Ishikawa (cell line): ENCODE results near the gene VANGL1.

Experiments
- CEBPB ChIP-seq: IDR thresholded peaks from 2 replicates; pipeline ENCODE4 v1.6.1; 2012
- CREB1 ChIP-seq: IDR thresholded peaks from 2 replicates; pipeline ENCODE4 v1.6.1; 2012; ENCODE audit warnings: low read depth
- EGR1 ChIP-seq: IDR thresholded peaks from 2 replicates; pipeline ENCODE4 v1.6.1; 2012
- EP300 ChIP-seq: IDR thresholded peaks from 2 replicates; pipeline ENCODE4 v1.6.1; 2012; ENCODE audit warnings: borderline replicate concordance
- FOXM1 ChIP-seq: IDR thresholded peaks from 2 replicates; pipeline ENCODE4 v1.6.1; 2012; ENCODE audit warnings: low read depth, borderline replicate concordance
- NFIC ChIP-seq: IDR thresholded peaks from 2 replicates; pipeline ENCODE4 v1.6.1; 2012
- RAD21 ChIP-seq: IDR thresholded peaks from 2 replicates; pipeline ENCODE4 v1.6.1; 2012; ENCODE audit warnings: low read depth
- TAF1 ChIP-seq: IDR thresholded peaks from 2 replicates; pipeline ENCODE4 v1.6.1; 2012; ENCODE audit warnings: low read depth, mild to moderate bottlenecking
- TCF12 ChIP-seq: IDR thresholded peaks from 2 replicates; pipeline ENCODE4 v1.6.1; 2012; ENCODE audit warnings: low read depth
- TEAD4 ChIP-seq: IDR thresholded peaks from 2 replicates; pipeline ENCODE4 v1.6.1; 2012
- YY1 ChIP-seq: IDR thresholded peaks from 2 replicates; pipeline ENCODE4 v1.6.1; 2012; ENCODE audit warnings: low read depth
- ZBTB7A ChIP-seq: IDR thresholded peaks from 2 replicates; pipeline ENCODE4 v1.6.1; 2012; ENCODE audit warnings: low read depth
- TF ChIP-seq, protein P1 (sequence below): IDR thresholded peaks from 2 replicates; pipeline ENCODE4 v1.6.1; 2012; ENCODE audit warnings: low read depth, mild to moderate bottlenecking
- TF ChIP-seq, protein P2 (sequence below): IDR thresholded peaks from 2 replicates; pipeline ENCODE4 v1.6.1; 2012
- TF ChIP-seq, protein P3 (sequence below): IDR thresholded peaks from 2 replicates; pipeline ENCODE4 v1.6.1; 2012

Gene VANGL1

GRCh38 chr1:115717541-115717940 is 75.8 kb downstream of the VANGL1 start:
- TF ChIP-seq, protein P1, sequence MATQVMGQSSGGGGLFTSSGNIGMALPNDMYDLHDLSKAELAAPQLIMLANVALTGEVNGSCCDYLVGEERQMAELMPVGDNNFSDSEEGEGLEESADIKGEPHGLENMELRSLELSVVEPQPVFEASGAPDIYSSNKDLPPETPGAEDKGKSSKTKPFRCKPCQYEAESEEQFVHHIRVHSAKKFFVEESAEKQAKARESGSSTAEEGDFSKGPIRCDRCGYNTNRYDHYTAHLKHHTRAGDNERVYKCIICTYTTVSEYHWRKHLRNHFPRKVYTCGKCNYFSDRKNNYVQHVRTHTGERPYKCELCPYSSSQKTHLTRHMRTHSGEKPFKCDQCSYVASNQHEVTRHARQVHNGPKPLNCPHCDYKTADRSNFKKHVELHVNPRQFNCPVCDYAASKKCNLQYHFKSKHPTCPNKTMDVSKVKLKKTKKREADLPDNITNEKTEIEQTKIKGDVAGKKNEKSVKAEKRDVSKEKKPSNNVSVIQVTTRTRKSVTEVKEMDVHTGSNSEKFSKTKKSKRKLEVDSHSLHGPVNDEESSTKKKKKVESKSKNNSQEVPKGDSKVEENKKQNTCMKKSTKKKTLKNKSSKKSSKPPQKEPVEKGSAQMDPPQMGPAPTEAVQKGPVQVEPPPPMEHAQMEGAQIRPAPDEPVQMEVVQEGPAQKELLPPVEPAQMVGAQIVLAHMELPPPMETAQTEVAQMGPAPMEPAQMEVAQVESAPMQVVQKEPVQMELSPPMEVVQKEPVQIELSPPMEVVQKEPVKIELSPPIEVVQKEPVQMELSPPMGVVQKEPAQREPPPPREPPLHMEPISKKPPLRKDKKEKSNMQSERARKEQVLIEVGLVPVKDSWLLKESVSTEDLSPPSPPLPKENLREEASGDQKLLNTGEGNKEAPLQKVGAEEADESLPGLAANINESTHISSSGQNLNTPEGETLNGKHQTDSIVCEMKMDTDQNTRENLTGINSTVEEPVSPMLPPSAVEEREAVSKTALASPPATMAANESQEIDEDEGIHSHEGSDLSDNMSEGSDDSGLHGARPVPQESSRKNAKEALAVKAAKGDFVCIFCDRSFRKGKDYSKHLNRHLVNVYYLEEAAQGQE: no peak
- no peak for TF ChIP-seq TEAD4
- no peak for TF ChIP-seq EGR1
- no peak for TF ChIP-seq FOXM1
- TF ChIP-seq EP300: no peak
- TF ChIP-seq ZBTB7A: no peak
- TF ChIP-seq RAD21: peak; percentile 80
- no peak for TF ChIP-seq TAF1
- TF ChIP-seq, protein P2, sequence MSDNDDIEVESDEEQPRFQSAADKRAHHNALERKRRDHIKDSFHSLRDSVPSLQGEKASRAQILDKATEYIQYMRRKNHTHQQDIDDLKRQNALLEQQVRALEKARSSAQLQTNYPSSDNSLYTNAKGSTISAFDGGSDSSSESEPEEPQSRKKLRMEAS: 0 out of 2 replicates have a peak, but pooled peaks have one; percentile 26
- TF ChIP-seq YY1: no peak

- TF ChIP-seq TCF12 (no peak), CREB1 (no peak), ZBTB7A (no peak), TEAD4 (no peak), EP300 (no peak), FOXM1 (no peak), EGR1 (no peak), TAF1 (no peak), RAD21 (no peak), CEBPB (no peak), YY1 (no peak), NFIC (no peak)
- TF ChIP-seq, protein P2: no peak
- TF ChIP-seq, protein P3, sequence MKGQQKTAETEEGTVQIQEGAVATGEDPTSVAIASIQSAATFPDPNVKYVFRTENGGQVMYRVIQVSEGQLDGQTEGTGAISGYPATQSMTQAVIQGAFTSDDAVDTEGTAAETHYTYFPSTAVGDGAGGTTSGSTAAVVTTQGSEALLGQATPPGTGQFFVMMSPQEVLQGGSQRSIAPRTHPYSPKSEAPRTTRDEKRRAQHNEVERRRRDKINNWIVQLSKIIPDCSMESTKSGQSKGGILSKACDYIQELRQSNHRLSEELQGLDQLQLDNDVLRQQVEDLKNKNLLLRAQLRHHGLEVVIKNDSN: no peak
- TF ChIP-seq, protein P1: no peak
These were observed 76.4 kb downstream of the VANGL1 start for GRCh38 chr1:115718011-115718754.

DNA sequence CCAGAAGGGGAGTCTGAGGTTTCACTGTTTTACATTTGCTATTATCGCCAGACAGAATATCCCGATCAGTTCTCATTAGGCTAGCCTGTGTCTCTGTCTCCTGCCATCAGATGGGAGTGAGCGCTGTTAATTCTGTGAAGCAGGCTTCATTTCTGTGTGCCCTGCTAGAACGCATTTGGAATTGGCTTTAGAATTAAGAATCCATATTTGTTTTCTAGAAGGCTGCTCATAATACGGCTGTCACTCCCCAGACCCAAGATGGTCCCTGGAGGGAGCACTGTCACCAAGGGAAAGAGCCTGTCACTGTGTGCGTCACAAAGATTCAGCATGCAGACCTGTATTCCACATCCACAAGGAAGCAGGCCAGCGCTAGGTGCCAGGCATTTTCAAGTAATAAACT is 77.5 kb downstream of the VANGL1 start:
- TF ChIP-seq ZBTB7A: no peak
- TF ChIP-seq, protein P3: no peak
- TF ChIP-seq CEBPB: no peak
- no peak for TF ChIP-seq TCF12
- TF ChIP-seq TAF1: no peak

GRCh38 chr1:115722221-115722620 is 80.5 kb downstream of the VANGL1 start:
- TF ChIP-seq ZBTB7A (no peak), EP300 (no peak), TCF12 (no peak), EGR1 (no peak)
- TF ChIP-seq, protein P3: no peak

DNA sequence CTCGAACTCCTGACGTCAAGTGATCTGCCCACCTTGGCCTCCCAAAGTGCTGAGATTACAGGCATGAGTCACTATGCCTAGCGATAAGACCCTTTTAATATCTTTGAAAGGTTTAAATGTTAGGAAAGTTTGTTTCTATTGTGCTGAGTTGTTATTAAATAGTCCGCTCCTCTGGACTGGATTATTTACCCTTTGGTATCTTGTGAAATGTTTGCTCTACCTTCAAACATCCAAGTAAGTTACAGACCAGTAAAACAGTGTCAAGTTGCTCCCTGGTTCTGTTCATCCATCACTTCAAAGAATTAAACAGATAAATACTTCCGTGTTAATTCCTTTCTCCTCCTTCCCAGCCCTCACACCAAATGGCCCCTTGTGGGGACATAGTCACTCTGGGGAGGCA is 82.0 kb downstream of the VANGL1 start:
- TF ChIP-seq, protein P3: no peak
- TF ChIP-seq, protein P1: no peak
- TF ChIP-seq CEBPB (no peak), EP300 (no peak), NFIC (no peak), EGR1 (no peak), YY1 (no peak), CREB1 (no peak), ZBTB7A (no peak), FOXM1 (no peak), RAD21 (no peak)
- TF ChIP-seq, protein P2: no peak
